ENCODE data around the gene CADM2.

GRCh38 chr3:86056032-86056431 lies 1097.2 kb downstream of the CADM2 start:
- no peak for TF ChIP-seq SP1 (IDR thresholded peaks at IDR 0.05; ENCODE audit: low read depth)
- no peak for TF ChIP-seq CBX3 (IDR thresholded peaks at IDR 0.05; ENCODE audit: low read depth)
- no peak for TF ChIP-seq CTCF (IDR thresholded peaks at IDR 0.05 in 2 of 3, conservative IDR thresholded peaks at IDR 0.05 in 1 of 3; ENCODE audit: borderline replicate concordance in 1 of 3, insufficient read depth in 1 of 3, low read depth in 2 of 3, low read length in 2 of 3)
- no peak for TF ChIP-seq POLR2A (IDR thresholded peaks at IDR 0.05; ENCODE audit: borderline replicate concordance, extremely low read depth, insufficient read depth, insufficient read length)
- no peak for TF ChIP-seq POLR2AphosphoS5 (IDR thresholded peaks at IDR 0.05; ENCODE audit: low read depth, low read length)
- TF ChIP-seq EGR1 (IDR thresholded peaks at IDR 0.05; ENCODE audit: low read depth): no peak
- TF ChIP-seq EZH2 (IDR thresholded peaks at IDR 0.05): no peak
- TF ChIP-seq ZBTB33 (IDR thresholded peaks at IDR 0.05; ENCODE audit: extremely low read depth, insufficient replicate concordance, low read length): no peak
